ENCODE measurements around the gene UBL7. TPM values are rescaled to one million over a fixed set of nuclear protein-coding genes. Genes with fewer than 3 reads are reported as not detected.

Gene UBL7
- total and polyA plus RNA-seq, 10 of the 15 experiments (the other 5 are each of a cell fraction or from before 2014, with no cell fraction given): 25.9 to 145 (median 90.1) TPM

GRCh38 chr15:74433592-74434262 lies 27.2 kb downstream of the UBL7 start, which contains the start of gene SEMA7A (continued):
- TF ChIP-seq CUX1 (IDR thresholded peaks at IDR 0.05; ENCODE audit: insufficient replicate concordance, low read depth, low read length) (no peak), NR2C1 (IDR thresholded peaks at IDR 0.05) (no peak), CBX5 (IDR thresholded peaks at IDR 0.05; ENCODE audit: low read depth) (no peak), ZBTB40 (IDR thresholded peaks at IDR 0.05; ENCODE audit: borderline replicate concordance) (no peak), IKZF1 (conservative IDR thresholded peaks at IDR 0.05) (peak; percentile 85), EZH2 (IDR thresholded peaks at IDR 0.05; ENCODE audit: borderline replicate concordance, control insufficient read depth, low read depth, low read length) (no peak), NBN (IDR thresholded peaks at IDR 0.05) (peak; percentile 72; the same call in 1 of the 2 replicates), MEF2A (IDR thresholded peaks at IDR 0.05; ENCODE audit: insufficient read depth, low read depth, low read length) (peak; percentile 62; the same call in 1 of the 2 replicates), CTCF (IDR thresholded peaks at IDR 0.05 in 2 of 3, conservative IDR thresholded peaks at IDR 0.05 in 1 of 3; ENCODE audit: control insufficient read depth in 2 of 3, extremely low read depth in 1 of 3, insufficient read depth in 1 of 3, low read depth in 3 of 3, low read length in 3 of 3) (no peak), MTA2 (IDR thresholded peaks at IDR 0.05; ENCODE audit: low read depth) (no peak), SMARCA5 (IDR thresholded peaks at IDR 0.05) (peak; percentile 79), SIN3A (IDR thresholded peaks at IDR 0.05; ENCODE audit: low read depth, low read length) (peak; percentile 78), HDGF (IDR thresholded peaks at IDR 0.05) (no peak), PKNOX1 (IDR thresholded peaks at IDR 0.05) (peak; percentile 77)

All from GM12878 (cell line).